ENCODE data around the gene BET1.

DNA sequence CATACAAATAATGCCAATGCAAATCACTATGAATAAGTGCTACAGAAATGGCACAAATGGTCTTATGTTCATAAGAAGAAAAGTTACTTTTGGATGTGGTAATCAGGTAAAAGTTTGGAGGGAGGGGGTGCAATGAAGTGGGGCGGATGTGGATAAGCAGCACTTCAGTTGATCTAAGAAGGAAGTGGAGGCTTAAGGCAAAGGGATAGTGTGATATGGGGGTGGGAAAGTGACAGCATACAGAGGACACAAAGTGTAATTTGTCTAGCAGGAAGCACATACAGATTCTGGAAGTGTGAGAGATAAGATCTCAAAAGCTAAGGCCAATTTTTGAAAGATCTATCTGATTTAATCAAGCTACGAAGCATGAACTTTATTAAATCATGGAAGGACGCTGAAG, 6.3 kb downstream of the BET1 start:
- TF ChIP-seq, protein P1, sequence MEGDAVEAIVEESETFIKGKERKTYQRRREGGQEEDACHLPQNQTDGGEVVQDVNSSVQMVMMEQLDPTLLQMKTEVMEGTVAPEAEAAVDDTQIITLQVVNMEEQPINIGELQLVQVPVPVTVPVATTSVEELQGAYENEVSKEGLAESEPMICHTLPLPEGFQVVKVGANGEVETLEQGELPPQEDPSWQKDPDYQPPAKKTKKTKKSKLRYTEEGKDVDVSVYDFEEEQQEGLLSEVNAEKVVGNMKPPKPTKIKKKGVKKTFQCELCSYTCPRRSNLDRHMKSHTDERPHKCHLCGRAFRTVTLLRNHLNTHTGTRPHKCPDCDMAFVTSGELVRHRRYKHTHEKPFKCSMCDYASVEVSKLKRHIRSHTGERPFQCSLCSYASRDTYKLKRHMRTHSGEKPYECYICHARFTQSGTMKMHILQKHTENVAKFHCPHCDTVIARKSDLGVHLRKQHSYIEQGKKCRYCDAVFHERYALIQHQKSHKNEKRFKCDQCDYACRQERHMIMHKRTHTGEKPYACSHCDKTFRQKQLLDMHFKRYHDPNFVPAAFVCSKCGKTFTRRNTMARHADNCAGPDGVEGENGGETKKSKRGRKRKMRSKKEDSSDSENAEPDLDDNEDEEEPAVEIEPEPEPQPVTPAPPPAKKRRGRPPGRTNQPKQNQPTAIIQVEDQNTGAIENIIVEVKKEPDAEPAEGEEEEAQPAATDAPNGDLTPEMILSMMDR (IDR thresholded peaks at IDR 0.05) = no peak
- TF ChIP-seq POLR2A (IDR thresholded peaks at IDR 0.05) (no peak), EP300 (IDR thresholded peaks at IDR 0.05) (no peak)

All from tibial nerve (tissue), 4 donors.